Retinal pigment epithelial cell (primary cell): ENCODE results near the gene DNAJC10.

Experiments used
- DNase-seq: peaks from one replicate; pipeline ENCODE4 v3.0.0-alpha.2; 2010; ENCODE audit warnings: low read depth
- H3K4me3 ChIP-seq: 2 replicates; pipeline ENCODE4 v1.5.1; 2011; ENCODE audit warnings: mild to moderate bottlenecking, low read length, control low read depth, moderate library complexity
- CTCF ChIP-seq: conservative IDR thresholded peaks from 2 replicates; pipeline ENCODE4 v1.5.1; 2011; ENCODE audit warnings: low read depth, low read length, control low read depth, inconsistent platforms

DNAJC10 gene

GRCh38 chr2:182814804-182815203 lies 98.7 kb downstream of the DNAJC10 start:
- DNase-seq = no peak

GRCh38 chr2:182816866-182817265 lies 100.8 kb downstream of the DNAJC10 start:
- TF ChIP-seq CTCF = no peak
- DNase-seq = no peak
- no peak overlapping the region for H3K4me3 ChIP-seq

More at GRCh38 chr2:182814804-182815203, 98.7 kb downstream of the DNAJC10 start:
- no peak overlapping the region for H3K4me3 ChIP-seq
- TF ChIP-seq CTCF = no peak

GRCh38 chr2:182817558-182817957 lies 101.5 kb downstream of the DNAJC10 start:
- H3K4me3 ChIP-seq = no peak overlapping the region
- DNase-seq = no peak
- TF ChIP-seq CTCF = no peak

- TF ChIP-seq CTCF = no peak
- DNase-seq = no peak
- no peak overlapping the region for H3K4me3 ChIP-seq
These were observed 102.4 kb downstream of the DNAJC10 start for GRCh38 chr2:182818501-182818900.

- no peak overlapping the region for H3K4me3 ChIP-seq
- no peak for DNase-seq
- TF ChIP-seq CTCF = no peak
These were observed 102.9 kb downstream of the DNAJC10 start for GRCh38 chr2:182818925-182819324.

GRCh38 chr2:182819412-182819811 lies 103.4 kb downstream of the DNAJC10 start:
- TF ChIP-seq CTCF = no peak
- H3K4me3 ChIP-seq = no peak overlapping the region

GRCh38 chr2:182821182-182821581 lies 105.1 kb downstream of the DNAJC10 start:
- DNase-seq = no peak
- no peak overlapping the region for H3K4me3 ChIP-seq
- TF ChIP-seq CTCF = no peak

More at GRCh38 chr2:182819412-182819811, 103.4 kb downstream of the DNAJC10 start:
- no peak for DNase-seq
